Uterus (tissue), 4 donors: ENCODE results near the gene OBP2A. TPM values are rescaled to one million over a fixed set of nuclear protein-coding genes. Genes with fewer than 3 reads are reported as not detected.
"Not testable (repeated sequence)": the region's sequence is repeated elsewhere in the genome, so short reads cannot be mapped to it uniquely, and the experiment has no call there.

Source experiments
- DNase-seq, 2 donors: peaks; one replicate each; pipeline ENCODE4 v3.0.0-alpha.2; 2019 to 2020
- H3K27ac ChIP-seq, 2 donors: fragments of 200-600 bp; sonication (generic); 1 replicate in 1 of 2; 2 replicates in 1 of 2; pipeline ENCODE4 v1.5.1; 2016 to 2018
- H3K27me3 ChIP-seq, 2 donors: fragments of 200-600 bp; sonication (generic); one replicate each; pipeline ENCODE4 v1.5.1; 2018 to 2019; ENCODE audit warnings: control low read depth in 1 of 2
- H3K36me3 ChIP-seq, 2 donors: fragments of 200-600 bp; sonication (generic); one replicate each; pipeline ENCODE4 v1.5.1; 2019; ENCODE audit warnings: control low read depth in 1 of 2
- H3K4me1 ChIP-seq, 2 donors: fragments of 200-600 bp; sonication (generic); one replicate each; pipeline ENCODE4 v1.5.1; 2018 to 2019; ENCODE audit warnings: control low read depth in 1 of 2
- H3K4me3 ChIP-seq, 2 donors: fragments of 200-600 bp; sonication (generic); 1 replicate in 1 of 2; 2 replicates in 1 of 2; pipeline ENCODE4 v1.5.1; 2018 to 2019; ENCODE audit warnings: mild to moderate bottlenecking in 1 of 2
- H3K9me3 ChIP-seq, 2 donors: fragments of 200-600 bp; sonication (generic); one replicate each; pipeline ENCODE4 v1.5.1; 2019; ENCODE audit warnings: control low read depth in 1 of 2
- CTCF ChIP-seq, 4 experiments: fragments of 200-600 bp in 2 of 4; fragments of 450-650 bp in 2 of 4; sonication (generic) in 2 of 4; IDR thresholded peaks; one replicate each; pipeline ENCODE4 v1.5.1; 2016 to 2019; ENCODE audit warnings: antibody characterized with exemption in 4 of 4, mild to moderate bottlenecking in 2 of 4, moderate library complexity in 1 of 4
- POLR2A ChIP-seq, 2 donors: fragments of 450-650 bp; IDR thresholded peaks; one replicate each; pipeline ENCODE4 v1.6.1; 2016; ENCODE audit warnings: antibody characterized with exemption in 2 of 2, mild to moderate bottlenecking in 1 of 2, moderate library complexity in 1 of 2
- intact Hi-C: fragments of 100-400 bp; cut with DNase I; formaldehyde crosslinking; loops from one replicate; pipeline ENCODE4 v1.15.1; 2023; ENCODE audit warnings: low total_unique reads
- total RNA-seq, 4 donors: library from RNA; depleted of rRNA in 3 of 4; stranded (reverse); fragments of >200 nt in 3 of 4; gene quantifications; one replicate each; pipeline versions ENCODE4 v1.1.0 to v1.2.4, GENCODE V29; 2014 to 2023
- donor health status: DM: yes; HTN: yes; CAD: no.

The OBP2A gene
- total RNA-seq, 4 donors from 2014 or later: not detected

- Histone ChIP-seq H3K4me1 (no peaks in the 10 kb centered on the region), H3K4me3 (no peak overlapping the region), H3K27ac (no peak overlapping the region), H3K9me3 (no peaks in the 10 kb centered on the region), H3K36me3 (no peaks in the 10 kb centered on the region), H3K27me3 (no peaks in the 10 kb centered on the region)
- no peak for DNase-seq
- intact Hi-C loops: no loop called here
- no peak for TF ChIP-seq POLR2A (IDR thresholded peaks at IDR 0.05)
- no peak for TF ChIP-seq CTCF (IDR thresholded peaks at IDR 0.05)
Observed at GRCh38 chr9:135544981-135545635, 818 bp upstream of the OBP2A start.

GRCh38 chr9:135546792-135547617 is 1.1 kb downstream of the OBP2A start:
- H3K36me3 ChIP-seq, DNase-seq, H3K9me3 ChIP-seq, intact Hi-C loops, H3K27ac ChIP-seq, H3K4me1 ChIP-seq, H3K27me3 ChIP-seq, H3K4me3 ChIP-seq: not testable (repeated sequence)

- no peak overlapping the region for H3K27ac ChIP-seq
- H3K27me3 ChIP-seq: no peaks in the 10 kb centered on the region
- intact Hi-C loops: no loop called here
- H3K36me3 ChIP-seq: no peaks in the 10 kb centered on the region
- DNase-seq: no peak
- no peaks in the 10 kb centered on the region for H3K9me3 ChIP-seq
- H3K4me3 ChIP-seq: no peak overlapping the region
- no peaks in the 10 kb centered on the region for H3K4me1 ChIP-seq
- TF ChIP-seq CTCF (IDR thresholded peaks at IDR 0.05) (no peak), POLR2A (IDR thresholded peaks at IDR 0.05) (no peak)
Observed at GRCh38 chr9:135547756-135548736, 2.1 kb downstream of the OBP2A start.

- H3K36me3 ChIP-seq, H3K4me3 ChIP-seq, DNase-seq, intact Hi-C loops, H3K27me3 ChIP-seq, H3K27ac ChIP-seq, H3K4me1 ChIP-seq, H3K9me3 ChIP-seq: not testable (repeated sequence)
Observed at GRCh38 chr9:135549478-135550343, 3.8 kb downstream of the OBP2A start.

- no peaks in the 10 kb centered on the region for H3K36me3 ChIP-seq
- H3K4me3 ChIP-seq: no peak overlapping the region
- no peaks in the 10 kb centered on the region for H3K9me3 ChIP-seq
- no peak for TF ChIP-seq CTCF (IDR thresholded peaks at IDR 0.05)
- intact Hi-C loops: no loop called here
- H3K4me1 ChIP-seq: no peaks in the 10 kb centered on the region
- H3K27ac ChIP-seq: no peak overlapping the region
- no peaks in the 10 kb centered on the region for H3K27me3 ChIP-seq
- no peak for DNase-seq
Observed at GRCh38 chr9:135550344-135550918, 4.5 kb downstream of the OBP2A start.
